HG03342 (cell line): ENCODE results near the gene ATG14.
"Not testable (repeated sequence)": the region's sequence is repeated elsewhere in the genome, so short reads cannot be mapped to it uniquely, and the experiment has no call there.

Source experiments
- ATAC-seq: cut with Tn5 transposase; IDR thresholded peaks from one replicate; pipeline ENCODE4 v1.9.1; 2021; ENCODE audit warnings: mild to moderate bottlenecking, moderate library complexity; ENCODE audit not compliant: unreplicated experiment

ATG14 gene

GRCh38 chr14:55387121-55387520 is 24.5 kb downstream of the ATG14 start:
- ATAC-seq, result no peak

GRCh38 chr14:55386037-55386808 is 25.4 kb downstream of the ATG14 start:
- ATAC-seq, result no peak

GRCh38 chr14:55384536-55384935 is 27.1 kb downstream of the ATG14 start:
- ATAC-seq, result no peak

GRCh38 chr14:55383541-55384140 is 28.0 kb downstream of the ATG14 start:
- no peak for ATAC-seq

GRCh38 chr14:55383056-55383466 is 28.6 kb downstream of the ATG14 start:
- ATAC-seq, result not testable (repeated sequence)

GRCh38 chr14:55382483-55382882 is 29.1 kb downstream of the ATG14 start:
- ATAC-seq, result no peak

- ATAC-seq, result no peak
Measured at GRCh38 chr14:55381561-55381960, 30.1 kb downstream of the ATG14 start.

GRCh38 chr14:55381040-55381439 is 30.6 kb downstream of the ATG14 start:
- no peak for ATAC-seq

GRCh38 chr14:55377236-55377635 is 34.4 kb downstream of the ATG14 start:
- ATAC-seq, result no peak

- ATAC-seq, result no peak
Measured at GRCh38 chr14:55374771-55375170, 36.9 kb downstream of the ATG14 start.

- ATAC-seq, result no peak
Measured at GRCh38 chr14:55373784-55374705, 37.6 kb downstream of the ATG14 start.

GRCh38 chr14:55372825-55373224 is 38.8 kb downstream of the ATG14 start:
- ATAC-seq, result no peak

- ATAC-seq, result no peak
Measured at GRCh38 chr14:55372423-55372822, 39.2 kb downstream of the ATG14 start.

GRCh38 chr14:55370883-55371455 is 40.7 kb downstream of the ATG14 start:
- no peak for ATAC-seq

- no peak for ATAC-seq
Measured at GRCh38 chr14:55366271-55366670, 45.4 kb downstream of the ATG14 start.

GRCh38 chr14:55361190-55361589 is 50.4 kb downstream of the ATG14 start:
- ATAC-seq, result no peak

- ATAC-seq, result no peak
Measured at GRCh38 chr14:55359307-55359706, 52.3 kb downstream of the ATG14 start.

- ATAC-seq, result no peak
Measured at GRCh38 chr14:55356913-55357312, 54.7 kb downstream of the ATG14 start.

- ATAC-seq, result no peak
Measured at GRCh38 chr14:55355922-55356321, 55.7 kb downstream of the ATG14 start.

- ATAC-seq, result no peak
Measured at GRCh38 chr14:55354500-55354899, 57.1 kb downstream of the ATG14 start.
